ENCODE results near the gene CDH20. TPM values are rescaled to one million over a fixed set of nuclear protein-coding genes. Genes with fewer than 3 reads are reported as not detected.

Gene CDH20
- total RNA-seq, 2 donors from 2014 or later, result 0.14 to 0.19 TPM

DNA sequence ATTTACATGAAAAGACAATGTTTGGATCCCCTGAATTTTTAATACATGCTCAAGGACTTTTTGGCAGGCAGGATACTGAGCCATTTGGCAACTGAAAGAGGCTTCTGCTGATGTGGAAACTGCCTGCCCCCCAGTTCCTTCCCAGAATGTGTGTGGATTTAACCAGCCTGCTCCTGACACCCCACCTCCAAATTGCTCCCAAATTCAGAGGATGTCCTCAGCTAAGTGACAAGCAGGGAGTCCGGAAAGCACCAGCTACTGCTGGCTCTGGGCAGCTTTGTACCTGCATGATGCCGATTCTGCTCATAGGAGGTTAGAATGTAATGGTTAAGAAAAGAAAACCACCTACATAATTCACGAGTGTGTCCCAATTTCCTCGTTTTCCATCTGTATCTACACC is 197.5 kb downstream of the CDH20 start:
- Mint-ChIP-seq H3K4me3 (no peak overlapping the region), H3K36me3 (ENCODE audit: insufficient read depth in 2 of 2) (no peaks in the 10 kb centered on the region), H3K4me1 (ENCODE audit: low read depth) (no peaks in the 10 kb centered on the region), H3K27ac (no peak overlapping the region), H3K27me3 (ENCODE audit: low read depth) (no peaks in the 10 kb centered on the region), H3K9me3 (no peaks in the 10 kb centered on the region)
- no peak for DNase-seq
- ATAC-seq (replicated peaks in 1 of 2), result no peak

DNA sequence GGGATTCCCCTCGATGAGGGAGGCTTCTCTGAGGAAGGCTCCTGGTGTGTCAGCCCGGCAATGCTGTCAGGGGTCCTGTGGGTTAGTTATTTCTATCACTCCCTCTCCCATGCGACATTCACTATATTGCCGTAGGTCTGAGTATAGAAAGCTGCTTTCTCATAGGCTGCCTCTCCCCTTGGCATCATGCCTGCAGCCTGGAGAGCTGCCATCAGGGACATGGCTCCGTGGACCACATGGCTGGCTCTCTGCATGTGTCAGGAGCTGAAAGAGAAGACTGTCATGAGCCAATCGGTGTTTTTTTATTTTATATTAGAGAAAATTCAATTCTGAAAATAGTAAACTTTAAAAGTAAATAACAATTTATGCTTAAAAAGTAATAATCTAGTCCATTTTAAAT is 198.0 kb downstream of the CDH20 start:
- H3K4me3 Mint-ChIP-seq, result no peak overlapping the region
- DNase-seq (no peak), ATAC-seq (replicated peaks in 1 of 2) (no peak)
- no peak overlapping the region for H3K27ac Mint-ChIP-seq
- H3K27me3 Mint-ChIP-seq (ENCODE audit: low read depth), result no peaks in the 10 kb centered on the region
- no peaks in the 10 kb centered on the region for H3K4me1 Mint-ChIP-seq (ENCODE audit: low read depth)
- H3K36me3 Mint-ChIP-seq (ENCODE audit: insufficient read depth in 2 of 2), result no peaks in the 10 kb centered on the region
- H3K9me3 Mint-ChIP-seq, result no peaks in the 10 kb centered on the region

DNA sequence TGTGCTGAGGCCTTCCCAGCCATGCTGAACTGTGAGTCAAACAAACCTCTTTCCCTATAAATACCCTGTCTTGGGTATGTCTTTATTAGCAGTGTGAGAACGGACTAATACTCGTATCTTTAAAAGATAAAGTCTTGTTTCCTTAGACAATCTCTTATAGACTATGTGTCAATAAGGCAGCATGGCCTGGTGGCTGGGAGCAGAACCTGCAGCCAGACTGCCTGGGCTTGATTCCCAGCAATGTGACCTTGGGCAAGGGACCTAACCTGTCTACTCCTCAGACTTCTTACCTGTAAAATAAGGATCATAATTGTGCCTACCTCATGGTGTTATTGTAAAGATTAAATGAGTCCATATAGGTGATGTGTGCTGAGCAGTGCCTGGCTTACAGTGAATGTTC is 198.7 kb downstream of the CDH20 start:
- H3K36me3 Mint-ChIP-seq (ENCODE audit: insufficient read depth in 2 of 2), result no peaks in the 10 kb centered on the region

DNA sequence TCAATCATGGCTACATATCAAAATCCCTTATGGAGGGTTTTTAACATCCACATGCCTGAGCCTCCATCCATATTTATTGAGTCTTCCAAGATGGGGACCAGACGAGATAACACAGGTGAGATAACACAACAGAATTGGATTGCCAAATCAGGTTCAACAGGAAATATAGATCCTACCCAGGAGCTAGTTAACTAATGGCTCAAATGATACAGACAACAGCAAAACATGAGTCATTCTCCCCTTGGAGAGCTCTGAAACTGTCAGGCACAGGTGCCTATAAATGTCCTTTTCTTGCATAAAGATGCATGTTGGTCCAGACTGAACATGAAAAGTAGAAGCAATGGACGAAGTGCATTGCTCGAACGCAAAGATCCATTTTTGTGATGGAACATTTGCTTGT is 202.2 kb downstream of the CDH20 start:
- H3K36me3 Mint-ChIP-seq (ENCODE audit: insufficient read depth in 2 of 2), result no peaks in the 10 kb centered on the region
- DNase-seq, result no peak
- H3K4me1 Mint-ChIP-seq (ENCODE audit: low read depth), result no peaks in the 10 kb centered on the region
- no peak overlapping the region for H3K27ac Mint-ChIP-seq
- no peaks in the 10 kb centered on the region for H3K9me3 Mint-ChIP-seq
- peaks cover 6% of the 10 kb centered on the region for H3K27me3 Mint-ChIP-seq (ENCODE audit: low read depth)
- H3K4me3 Mint-ChIP-seq, result no peak overlapping the region
- no peak for ATAC-seq (replicated peaks in 1 of 2)

More for the DNA sequence above, 198.7 kb downstream of the CDH20 start:
- no peaks in the 10 kb centered on the region for H3K27me3 Mint-ChIP-seq (ENCODE audit: low read depth)
- H3K9me3 Mint-ChIP-seq, result no peaks in the 10 kb centered on the region
- ATAC-seq (replicated peaks in 1 of 2) (no peak), DNase-seq (no peak)
- no peaks in the 10 kb centered on the region for H3K4me1 Mint-ChIP-seq (ENCODE audit: low read depth)
- H3K4me3 Mint-ChIP-seq, result no peak overlapping the region
- no peak overlapping the region for H3K27ac Mint-ChIP-seq

DNA sequence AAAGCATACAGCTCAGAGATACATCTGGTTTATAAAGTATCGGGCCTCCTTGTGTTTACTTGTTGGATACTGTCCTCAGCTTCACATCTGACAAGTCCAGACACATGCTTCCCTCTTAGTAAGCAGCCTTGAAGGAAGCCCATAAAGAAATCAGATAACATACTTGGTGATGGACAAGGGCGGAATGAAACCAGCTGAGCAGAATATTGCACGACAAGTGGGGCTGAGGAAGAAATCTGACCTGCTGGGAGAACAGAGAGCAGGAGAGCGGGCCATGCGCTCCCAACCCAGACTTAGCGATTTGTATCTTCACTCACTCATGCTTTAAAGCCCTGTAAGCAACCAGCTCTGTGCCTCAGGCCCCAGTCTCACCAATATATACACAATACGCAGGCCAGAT is 208.4 kb downstream of the CDH20 start:
- Mint-ChIP-seq H3K27ac (no peak overlapping the region), H3K4me1 (ENCODE audit: low read depth) (no peaks in the 10 kb centered on the region), H3K36me3 (ENCODE audit: insufficient read depth in 2 of 2) (no peaks in the 10 kb centered on the region), H3K4me3 (no peak overlapping the region), H3K27me3 (ENCODE audit: low read depth) (peaks cover 6% of the 10 kb centered on the region), H3K9me3 (no peaks in the 10 kb centered on the region)
- ATAC-seq (replicated peaks in 1 of 2) (no peak), DNase-seq (no peak)

DNA sequence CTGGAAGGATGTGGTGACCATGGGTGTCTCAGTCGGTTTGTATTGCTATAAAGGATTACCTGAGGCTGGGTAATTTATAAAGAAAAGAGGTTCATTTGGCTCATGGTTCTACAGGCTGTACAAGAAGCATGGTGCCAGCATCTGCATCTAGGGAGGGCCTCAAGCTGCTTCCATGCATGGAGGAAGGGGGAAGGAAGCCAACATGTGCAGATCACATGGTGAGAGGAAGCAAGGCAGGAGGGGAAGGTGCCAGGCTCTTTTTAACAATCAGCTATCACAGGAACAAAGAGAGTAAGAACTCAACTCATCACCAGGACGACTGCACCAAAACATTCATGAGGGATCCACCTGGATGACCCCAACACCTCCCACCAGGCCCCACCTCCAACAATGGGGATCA is 209.4 kb downstream of the CDH20 start:
- Mint-ChIP-seq H3K27me3 (ENCODE audit: low read depth) (peaks cover 6% of the 10 kb centered on the region), H3K27ac (no peak overlapping the region), H3K4me1 (ENCODE audit: low read depth) (no peaks in the 10 kb centered on the region), H3K4me3 (no peak overlapping the region), H3K9me3 (no peaks in the 10 kb centered on the region), H3K36me3 (ENCODE audit: insufficient read depth in 2 of 2) (no peaks in the 10 kb centered on the region)
- DNase-seq (no peak), ATAC-seq (replicated peaks in 1 of 2) (no peak)

DNA sequence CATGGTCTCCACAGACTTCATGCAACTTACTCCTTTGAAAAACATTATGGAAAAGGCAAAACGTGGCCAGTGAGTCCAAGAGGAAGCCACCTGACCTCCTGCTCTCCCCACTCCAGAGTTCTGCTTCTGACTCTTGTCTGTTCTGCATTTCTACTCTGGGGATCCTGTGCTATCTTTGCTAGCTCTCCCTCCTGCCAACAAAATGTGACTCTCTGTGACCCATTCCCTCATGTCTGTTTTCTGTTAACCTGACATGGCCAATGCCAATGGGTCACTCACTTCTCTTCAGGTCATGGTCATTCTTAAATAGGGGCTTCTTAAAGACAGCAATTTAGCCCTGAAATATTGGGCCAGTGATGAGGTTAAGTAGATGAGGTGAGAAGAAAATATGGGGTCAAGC is 210.3 kb downstream of the CDH20 start:
- H3K27me3 Mint-ChIP-seq (ENCODE audit: low read depth), result peaks cover 6% of the 10 kb centered on the region
- no peaks in the 10 kb centered on the region for H3K9me3 Mint-ChIP-seq
- no peak overlapping the region for H3K4me3 Mint-ChIP-seq
- no peaks in the 10 kb centered on the region for H3K36me3 Mint-ChIP-seq (ENCODE audit: insufficient read depth in 2 of 2)
- no peak overlapping the region for H3K27ac Mint-ChIP-seq
- no peak for DNase-seq
- H3K4me1 Mint-ChIP-seq (ENCODE audit: low read depth), result no peaks in the 10 kb centered on the region
- ATAC-seq (replicated peaks in 1 of 2), result no peak

DNA sequence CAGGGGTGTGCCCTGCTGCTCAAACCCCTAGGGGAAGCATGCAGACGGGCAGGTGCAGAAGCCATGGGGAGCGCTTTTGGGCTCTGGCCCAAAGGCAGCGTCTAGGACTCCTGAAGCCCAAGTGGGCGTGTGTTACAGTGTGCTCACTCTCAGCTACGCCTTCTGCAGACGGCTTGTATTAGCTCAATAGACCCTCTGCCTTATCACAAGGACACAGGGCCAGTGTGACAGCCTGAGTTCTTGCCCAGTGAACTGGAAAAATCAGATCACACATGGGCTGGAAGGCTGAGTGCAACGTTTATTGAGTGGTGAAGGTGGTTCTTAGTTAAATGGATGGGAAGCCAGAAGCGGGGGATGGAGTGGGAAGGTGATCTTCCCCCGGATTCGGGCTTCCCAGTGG is 210.9 kb downstream of the CDH20 start:
- no peak overlapping the region for H3K4me3 Mint-ChIP-seq
- no peaks in the 10 kb centered on the region for H3K4me1 Mint-ChIP-seq (ENCODE audit: low read depth)
- H3K27ac Mint-ChIP-seq, result no peak overlapping the region

DNA sequence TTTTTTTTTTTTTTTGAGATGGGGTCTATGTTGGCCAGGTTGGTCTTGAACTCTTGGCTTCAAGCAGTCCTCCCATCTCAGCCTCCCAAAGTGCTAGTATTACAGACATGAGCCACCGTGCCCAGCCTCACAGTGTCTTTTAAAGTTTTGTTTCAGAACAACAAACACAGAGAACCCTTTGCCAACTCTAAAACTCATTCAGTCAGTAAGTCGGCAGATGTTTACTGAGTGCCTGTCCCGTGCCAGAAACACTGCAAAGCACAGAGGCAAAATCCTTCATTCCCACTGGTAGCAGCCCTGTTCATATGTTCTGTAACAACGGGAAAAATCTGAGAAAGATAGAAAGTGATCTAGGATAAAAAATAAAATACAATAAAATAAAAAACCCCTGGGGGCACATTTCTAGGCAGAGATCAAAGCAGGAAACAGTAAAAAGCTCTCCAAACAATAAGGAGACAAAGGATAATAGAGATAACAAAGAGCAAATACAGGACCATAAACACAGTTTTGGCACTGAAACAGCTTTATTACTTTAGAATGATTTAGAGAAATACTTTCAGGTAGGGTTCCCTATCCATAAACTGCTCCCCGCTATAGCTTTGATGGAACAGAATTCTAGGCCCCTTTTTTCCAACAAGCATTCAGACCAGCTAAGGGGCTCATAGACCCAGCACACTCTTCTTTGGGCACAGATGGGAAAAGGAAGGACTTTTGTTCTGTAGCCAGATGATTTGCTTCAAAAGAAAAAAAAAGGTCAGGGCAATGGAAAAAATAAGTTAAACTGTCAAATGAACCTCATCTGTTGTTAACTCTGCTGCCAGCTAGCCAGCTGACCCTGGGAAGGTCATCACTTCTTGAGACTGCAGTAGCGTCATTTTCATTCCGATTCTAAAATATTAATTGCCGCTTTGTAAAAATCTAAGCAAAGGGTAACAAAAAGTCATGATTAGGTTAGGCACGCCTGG is 212.3 kb downstream of the CDH20 start:
- no peaks in the 10 kb centered on the region for H3K4me1 Mint-ChIP-seq (ENCODE audit: low read depth)
- no peaks in the 10 kb centered on the region for H3K9me3 Mint-ChIP-seq
- H3K27me3 Mint-ChIP-seq (ENCODE audit: low read depth), result peaks cover 5% of the 10 kb centered on the region
- ATAC-seq (replicated peaks in 1 of 2) (no peak), DNase-seq (no peak)
- no peak overlapping the region for H3K4me3 Mint-ChIP-seq
- no peaks in the 10 kb centered on the region for H3K36me3 Mint-ChIP-seq (ENCODE audit: insufficient read depth in 2 of 2)
- no peak overlapping the region for H3K27ac Mint-ChIP-seq

More for the DNA sequence above, 210.9 kb downstream of the CDH20 start:
- H3K36me3 Mint-ChIP-seq (ENCODE audit: insufficient read depth in 2 of 2), result no peaks in the 10 kb centered on the region
- DNase-seq (no peak), ATAC-seq (replicated peaks in 1 of 2) (no peak)
- peaks cover 6% of the 10 kb centered on the region for H3K27me3 Mint-ChIP-seq (ENCODE audit: low read depth)
- H3K9me3 Mint-ChIP-seq, result no peaks in the 10 kb centered on the region

DNA sequence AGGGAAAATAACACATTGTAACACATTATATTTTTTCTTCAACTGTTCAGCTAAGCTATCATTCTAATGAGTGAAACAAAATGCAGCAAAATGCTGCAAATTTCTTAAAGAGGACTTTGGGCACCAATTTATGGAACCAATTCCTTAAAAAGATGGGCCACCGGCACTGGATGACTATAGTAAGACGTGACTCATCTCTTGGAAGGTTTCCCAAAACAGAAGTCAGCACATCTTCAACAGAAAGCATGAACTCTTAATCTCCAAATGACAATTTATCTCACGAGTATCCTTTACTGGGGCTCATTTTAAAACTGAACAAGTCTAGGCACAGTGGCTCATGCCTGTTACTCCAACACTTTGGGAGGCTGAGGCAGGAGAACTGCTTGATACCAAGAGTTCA is 213.4 kb downstream of the CDH20 start:
- ATAC-seq (replicated peaks in 1 of 2) (no peak), DNase-seq (no peak)
- Mint-ChIP-seq H3K27me3 (ENCODE audit: low read depth) (peaks cover 5% of the 10 kb centered on the region), H3K27ac (no peak overlapping the region), H3K36me3 (ENCODE audit: insufficient read depth in 2 of 2) (no peaks in the 10 kb centered on the region), H3K4me1 (ENCODE audit: low read depth) (no peaks in the 10 kb centered on the region), H3K9me3 (no peaks in the 10 kb centered on the region), H3K4me3 (no peak overlapping the region)

DNA sequence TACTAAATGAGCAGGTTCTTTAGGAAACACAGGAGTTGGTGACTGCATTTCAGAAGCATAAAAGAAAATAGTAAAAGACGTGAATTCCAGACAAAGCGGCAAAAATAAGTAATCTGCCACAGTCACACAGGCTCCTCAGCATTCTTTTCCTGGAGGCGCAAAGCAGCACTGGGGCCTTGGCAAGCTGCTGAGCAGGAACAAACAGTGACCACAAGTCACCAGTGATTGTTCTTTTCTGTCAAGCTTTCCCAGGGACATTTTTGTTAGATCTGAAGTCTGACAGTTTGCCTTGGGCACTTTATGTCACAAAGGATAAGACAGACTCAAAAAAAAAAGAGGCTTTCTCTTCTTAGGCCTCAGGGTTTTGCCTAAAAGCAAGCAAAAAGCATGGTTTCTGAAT is 216.2 kb downstream of the CDH20 start:
- H3K27me3 Mint-ChIP-seq (ENCODE audit: low read depth), result peaks cover 13% of the 10 kb centered on the region
- H3K9me3 Mint-ChIP-seq, result no peaks in the 10 kb centered on the region
- no peak overlapping the region for H3K4me3 Mint-ChIP-seq
- H3K27ac Mint-ChIP-seq, result no peak overlapping the region
- H3K4me1 Mint-ChIP-seq (ENCODE audit: low read depth), result peaks cover under 1% of the 10 kb centered on the region
- ATAC-seq (replicated peaks in 1 of 2), result no peak
- H3K36me3 Mint-ChIP-seq (ENCODE audit: insufficient read depth in 2 of 2), result no peaks in the 10 kb centered on the region
- no peak for DNase-seq

DNA sequence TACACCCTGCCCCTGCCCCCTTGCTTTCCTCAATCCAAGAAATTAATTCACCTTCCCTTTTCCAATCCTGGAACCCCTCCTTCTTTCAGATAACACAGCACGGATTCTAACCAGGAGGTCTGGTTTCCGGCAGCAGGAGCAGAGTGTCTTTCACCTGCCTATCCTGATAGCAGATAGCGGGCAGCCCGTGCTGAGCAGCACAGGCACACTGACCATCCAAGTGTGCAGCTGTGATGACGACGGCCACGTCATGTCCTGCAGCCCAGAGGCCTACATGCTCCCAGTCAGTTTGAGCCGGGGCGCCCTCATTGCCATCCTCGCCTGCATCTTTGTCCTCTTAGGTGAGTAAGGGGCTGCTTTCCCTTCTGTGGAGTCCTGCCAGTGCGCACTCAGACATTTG is 216.7 kb downstream of the CDH20 start:
- Mint-ChIP-seq H3K36me3 (ENCODE audit: insufficient read depth in 2 of 2) (no peaks in the 10 kb centered on the region), H3K4me3 (no peak overlapping the region), H3K27me3 (ENCODE audit: low read depth) (peaks cover 13% of the 10 kb centered on the region), H3K9me3 (no peaks in the 10 kb centered on the region), H3K4me1 (ENCODE audit: low read depth) (peaks cover 5% of the 10 kb centered on the region), H3K27ac (no peak overlapping the region)
- no peak for DNase-seq
- no peak for ATAC-seq (replicated peaks in 1 of 2)

DNA sequence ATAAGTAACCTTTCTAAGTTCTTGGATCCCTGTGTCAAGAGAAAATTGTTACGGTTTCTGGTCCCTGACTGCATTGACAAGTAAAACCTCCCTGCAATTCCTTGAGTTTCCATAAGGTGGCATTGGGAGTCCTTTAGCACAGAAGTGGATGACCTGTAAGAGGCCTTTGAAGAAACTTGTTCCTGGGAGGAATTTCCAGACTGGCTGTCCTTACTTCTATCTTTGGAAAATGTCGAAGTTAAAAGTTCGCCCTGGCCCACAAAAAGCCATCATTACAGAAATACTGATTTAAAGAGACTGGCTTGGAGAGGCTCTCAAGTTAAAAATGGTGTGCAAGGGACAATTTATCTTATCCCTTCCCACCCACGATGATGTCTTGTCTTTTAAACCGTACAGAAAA is 218.4 kb downstream of the CDH20 start:
- Mint-ChIP-seq H3K27me3 (ENCODE audit: low read depth) (peaks cover 20% of the 10 kb centered on the region), H3K36me3 (ENCODE audit: insufficient read depth in 2 of 2) (no peaks in the 10 kb centered on the region), H3K27ac (no peak overlapping the region), H3K4me3 (no peak overlapping the region), H3K4me1 (ENCODE audit: low read depth) (peaks cover 5% of the 10 kb centered on the region), H3K9me3 (no peaks in the 10 kb centered on the region)
- DNase-seq (peak; percentile 11 to 19), ATAC-seq (replicated peaks in 1 of 2) (no peak)
